Spinal cord (tissue), 10 donors: Measurements from ENCODE around the gene TRIM26. TPM values are rescaled to one million over a fixed set of nuclear protein-coding genes. Genes with fewer than 3 reads are reported as not detected.

Experiments used
- DNase-seq, 6 donors: peaks; one replicate each; pipeline versions ENCODE4 v3.0.0 to v3.0.0-alpha.2; 2013 to 2015; ENCODE audit warnings: low spot score in 6 of 6, low read depth in 4 of 6
- H3K27ac ChIP-seq: one replicate; pipeline ENCODE4 v1.5.1; 2013; ENCODE audit warnings: low read depth, low read length, control low read depth
- H3K27me3 ChIP-seq: one replicate; pipeline ENCODE4 v1.6.1; 2013; ENCODE audit warnings: low read length; ENCODE audit not compliant: control insufficient read depth, insufficient read depth
- H3K36me3 ChIP-seq: one replicate; pipeline ENCODE4 v1.6.1; 2013; ENCODE audit warnings: low read length; ENCODE audit not compliant: control insufficient read depth, insufficient read depth
- H3K4me1 ChIP-seq: one replicate; pipeline ENCODE4 v1.6.1; 2013; ENCODE audit warnings: low read length; ENCODE audit not compliant: control insufficient read depth, insufficient read depth
- H3K4me3 ChIP-seq: one replicate; pipeline ENCODE4 v1.5.1; 2013; ENCODE audit warnings: low read depth, low read length, control low read depth
- H3K9me3 ChIP-seq: one replicate; pipeline ENCODE4 v1.6.1; 2013; ENCODE audit warnings: low read length; ENCODE audit not compliant: control insufficient read depth, insufficient read depth
- WGBS: methylation state at CpG from one replicate; pipeline ENCODE4 v1.1.5; 2013; ENCODE audit warnings: missing lambda C conversion rate; ENCODE audit not compliant: insufficient coverage; 5-methylcytosine and 5-hydroxymethylcytosine counted together
- polyA plus RNA-seq, 2 donors: library from polyadenylated mRNA; unstranded; fragments of 120-200 nt; gene quantifications; one replicate each; pipeline ENCODE4 v1.2.1, GENCODE V29; 2013; ENCODE audit not compliant: insufficient read length in 2 of 2
- total RNA-seq, 2 donors: library from RNA; depleted of rRNA in 1 of 2; stranded (reverse); fragments of 120-200 nt in 1 of 2; fragments of >200 nt in 1 of 2; gene quantifications; one replicate each; pipeline versions ENCODE4 v1.2.3 to v1.2.4, GENCODE V29; 2013 to 2014
- donor health status: healthy.

TRIM26 gene
- total and polyA plus RNA-seq, 4 donors, result 23.5 to 53.9 (median 33.9) TPM

GRCh38 chr6:30135147-30135546, 78.1 kb downstream of the TRIM26 start:
- Histone ChIP-seq H3K36me3 (no peaks in the 10 kb centered on the region), H3K9me3 (no peaks in the 10 kb centered on the region), H3K27ac (no peak overlapping the region), H3K4me3 (no peak overlapping the region), H3K4me1 (no peaks in the 10 kb centered on the region), H3K27me3 (peaks cover 27% of the 10 kb centered on the region)
- WGBS, result no CpG with 5 or more reads among the region's 2 CpGs
- DNase-seq, result no peak

Other genes with a start within 250 kb of the TRIM26 start
- 10 to 100 TPM; 18.0 to 35.2 TPM for gene POLR1H, start 152.1 kb downstream of the TRIM26 start, total RNA-seq
- gene POLR1H, start 152.1 kb downstream of the TRIM26 start, polyA plus RNA-seq, result 10 to 100 TPM; 18.3 to 21.0 TPM
- gene PPP1R11, start 146.2 kb downstream of the TRIM26 start, total RNA-seq, result 10 to 100 TPM; 19.6 to 48.3 TPM
- 10 to 100 TPM; 85.7 to 97.7 TPM for gene PPP1R11, start 146.2 kb downstream of the TRIM26 start, polyA plus RNA-seq
- not detected for gene RNF39, start 137.6 kb downstream of the TRIM26 start, total RNA-seq
- 1 to 10 TPM; 2.2 to 2.3 TPM for gene RNF39, start 137.6 kb downstream of the TRIM26 start, polyA plus RNA-seq
- gene TRIM31, start 100.3 kb downstream of the TRIM26 start, total RNA-seq, result not detected
- not detected for gene TRIM31, start 100.3 kb downstream of the TRIM26 start, polyA plus RNA-seq
- gene TRIM40, start 77.3 kb downstream of the TRIM26 start, total RNA-seq, result under 1 TPM in 1 of 2 donors, not detected in 1; 0.17 TPM
- under 1 TPM in 1 of 2 donors, not detected in 1; 0.19 TPM for gene TRIM40, start 77.3 kb downstream of the TRIM26 start, polyA plus RNA-seq
- gene TRIM10, start 52.2 kb downstream of the TRIM26 start, total RNA-seq, result 1 to 10 TPM in 1 of 2 donors, under 1 TPM in 1; 0.94 to 2.2 TPM
- under 1 TPM; 0.14 to 0.19 TPM for gene TRIM10, start 52.2 kb downstream of the TRIM26 start, polyA plus RNA-seq
- not detected for gene TRIM15, start 49.9 kb downstream of the TRIM26 start, total RNA-seq
- gene TRIM15, start 49.9 kb downstream of the TRIM26 start, polyA plus RNA-seq, result not detected
- 10 to 100 TPM in 1 of 2 donors, 1 to 10 TPM in 1; 7.4 to 13.1 TPM for gene TRIM39, start 113.5 kb upstream of the TRIM26 start, total RNA-seq
- 10 to 100 TPM; 11.3 to 11.8 TPM for gene TRIM39, start 113.5 kb upstream of the TRIM26 start, polyA plus RNA-seq
- gene RPP21, start 131.8 kb upstream of the TRIM26 start, total RNA-seq, result 10 to 100 TPM; 15.7 to 41.3 TPM
- 10 to 100 TPM; 49.1 to 56.9 TPM for gene RPP21, start 131.8 kb upstream of the TRIM26 start, polyA plus RNA-seq